ENCODE data around the gene EGFL8. TPM values are rescaled to one million over a fixed set of nuclear protein-coding genes. Genes with fewer than 3 reads are reported as not detected.

Gene EGFL8
- total and polyA plus RNA-seq, 9 of the 15 experiments (the other 6 are each of a cell fraction or from before 2014, with no cell fraction given), result 2.2 to 47.4 (median 14.2) TPM

- TF ChIP-seq YY1 (IDR thresholded peaks at IDR 0.05; ENCODE audit: borderline replicate concordance in 1 of 3, control insufficient read depth in 1 of 3, extremely low read depth in 1 of 3, insufficient read depth in 3 of 3, insufficient read length in 1 of 3, insufficient replicate concordance in 2 of 3, low read depth in 1 of 3, low read length in 2 of 3) (peak in 2 of 3 experiments; percentile 24 to 60), MBD2 (IDR thresholded peaks at IDR 0.05; ENCODE audit: borderline replicate concordance, low read depth) (no peak), FOXO4 (CRISPR knock-in tag; IDR thresholded peaks at IDR 0.05) (peak; percentile 84; the same call in 1 of the 2 replicates), ZKSCAN1 (IDR thresholded peaks at IDR 0.05; ENCODE audit: low read depth, low read length) (peak; percentile 12), ZNF586 (CRISPR knock-in tag; conservative IDR thresholded peaks at IDR 0.05) (no peak), BDP1 (IDR thresholded peaks at IDR 0.05; ENCODE audit: insufficient read depth, insufficient read length) (no peak), ZC3H11A (IDR thresholded peaks at IDR 0.05; ENCODE audit: low read depth, low read length) (no peak), ZNF239 (CRISPR knock-in tag; IDR thresholded peaks at IDR 0.05) (0 out of 2 replicates have a peak, but pooled peaks have one; percentile 27), ZBTB8A (IDR thresholded peaks at IDR 0.05; ENCODE audit: partially characterized antibody) (no peak), ZBTB34 (CRISPR knock-in tag; IDR thresholded peaks at IDR 0.05) (no peak), NCOR1 (IDR thresholded peaks at IDR 0.05) (peak; percentile 3; the same call in 1 of the 2 replicates), SMARCE1 (IDR thresholded peaks at IDR 0.05) (peak; percentile 36), UBTF (IDR thresholded peaks at IDR 0.05; ENCODE audit: borderline replicate concordance in 1 of 2, low read depth in 2 of 2, low read length in 2 of 2) (peak in 1 of 2 experiments; percentile 44; a peak in 1 of 4 replicates), HOXB6 (CRISPR knock-in tag; IDR thresholded peaks at IDR 0.05; ENCODE audit: borderline replicate concordance) (no peak), ZNF668 (CRISPR knock-in tag; IDR thresholded peaks at IDR 0.05) (no peak), GABPB1 (CRISPR knock-in tag; IDR thresholded peaks at IDR 0.05) (peak; percentile 83), ZFX (CRISPR knock-in tag; IDR thresholded peaks at IDR 0.05) (peak; percentile 99), HEY1 (CRISPR knock-in tag; IDR thresholded peaks at IDR 0.05; ENCODE audit: borderline replicate concordance) (0 out of 2 replicates have a peak, but pooled peaks have one; percentile 19), PHF21A (IDR thresholded peaks at IDR 0.05; ENCODE audit: borderline replicate concordance, low read depth) (no peak), TAF7 (tag; IDR thresholded peaks at IDR 0.05) (no peak), MAFK (IDR thresholded peaks at IDR 0.05; ENCODE audit: low read length) (peak; percentile 87), ZBTB26 (CRISPR knock-in tag; IDR thresholded peaks at IDR 0.05) (no peak)
Observed at GRCh38 chr6:32195902-32196681, 31.7 kb downstream of the EGFL8 start (continued).

All from K562 (cell line).